Fibroblast of lung (primary cell): Measurements from ENCODE around the gene GUCA2B.

ENCODE experiments used
- CTCF ChIP-seq, 2 donors: IDR thresholded peaks in 1 of 2; conservative IDR thresholded peaks in 1 of 2; 1 replicate in 1 of 2; 2 replicates in 1 of 2; pipeline ENCODE4 v1.5.1; 2011 to 2012; ENCODE audit warnings: low read length in 2 of 2, control low read depth in 1 of 2, inconsistent platforms in 1 of 2, low read depth in 1 of 2, mild to moderate bottlenecking in 1 of 2
- EZH2 ChIP-seq: IDR thresholded peaks from 2 replicates; pipeline ENCODE4 v1.5.1; 2012; ENCODE audit warnings: low read length, control low read depth, mild to moderate bottlenecking; ENCODE audit errors: missing control alignments

DNA sequence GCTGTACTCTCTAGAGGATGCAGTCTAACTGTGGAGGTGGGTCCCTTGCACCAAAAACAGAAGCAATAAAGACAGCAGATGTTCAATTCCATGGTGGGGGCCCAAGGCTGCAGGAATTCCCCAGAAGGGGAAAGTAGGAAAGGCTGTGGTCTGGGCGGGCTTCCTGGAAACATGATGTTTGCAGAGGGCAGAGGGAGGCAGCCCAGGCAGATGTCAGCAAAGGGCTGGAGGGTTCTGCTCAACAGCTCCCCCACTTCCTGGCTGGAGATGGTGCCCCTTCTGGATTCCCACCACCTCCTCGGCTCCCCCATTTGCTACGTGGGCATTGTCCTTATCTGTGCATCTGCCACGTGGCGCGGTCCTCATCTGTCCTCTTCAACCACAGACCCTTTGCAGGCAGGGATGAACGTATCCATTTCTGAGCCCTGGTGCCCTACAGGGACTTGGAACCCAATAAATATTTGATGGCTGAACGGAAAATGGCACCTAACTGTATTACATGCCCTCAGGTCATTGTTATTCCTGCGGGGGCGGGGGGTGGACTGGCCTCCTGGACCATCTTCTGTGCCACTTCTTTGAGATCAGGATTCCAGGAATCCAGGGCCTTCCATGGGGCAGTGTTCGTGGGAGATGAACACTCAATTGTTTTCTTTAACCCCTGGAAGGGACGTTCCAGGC is 8.4 kb upstream of the GUCA2B start:
- no peak for TF ChIP-seq CTCF (conservative IDR thresholded peaks at IDR 0.05 in 1 of 2, IDR thresholded peaks at IDR 0.05 in 1 of 2; ENCODE audit: low read depth in 1 of 2, low read length in 2 of 2)
- peak; percentile 14 for TF ChIP-seq EZH2
